ENCODE measurements around the gene MYO1E. TPM values are rescaled to one million over a fixed set of nuclear protein-coding genes. Genes with fewer than 3 reads are reported as not detected.

Gene MYO1E
- total and polyA plus RNA-seq, 2 of the 4 experiments (the other 2 are of a cell fraction), result 13.4 to 37.3 TPM

DNA sequence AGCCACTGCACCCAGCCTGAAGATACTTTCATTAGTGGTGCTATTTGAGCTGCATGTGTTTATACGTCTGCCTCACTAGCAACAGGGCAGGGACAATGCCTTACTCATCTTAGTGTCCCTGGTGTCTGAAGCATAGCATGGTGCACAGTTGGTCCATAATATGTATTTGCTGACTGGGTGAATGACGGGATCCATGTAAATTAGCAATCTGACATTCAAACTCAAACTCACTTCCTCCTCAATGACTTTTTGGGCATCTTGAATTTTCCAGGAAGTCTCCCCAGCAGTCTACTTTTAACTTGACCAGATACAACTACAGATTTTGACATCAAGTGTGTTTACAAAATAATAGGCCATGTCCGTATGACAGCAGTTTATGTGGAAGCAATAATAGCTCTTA is 169.0 kb downstream of the MYO1E start:
- Histone ChIP-seq H2BK20ac (ENCODE audit: low read depth, low read length) (no peak overlapping the region), H3K36me3 (ENCODE audit: control insufficient read depth, insufficient read depth, low read length) (peaks cover 32% of the 10 kb centered on the region), H3K9me3 (ENCODE audit: control insufficient read depth, insufficient read depth, low read length) (no peaks in the 10 kb centered on the region), H3K23ac (ENCODE audit: low read depth, low read length) (no peak overlapping the region), H3K9me1 (ENCODE audit: insufficient read depth, low read length) (peaks cover 16% of the 10 kb centered on the region), H4K91ac (ENCODE audit: insufficient read depth, low read depth, low read length) (no peak overlapping the region), H2AK9ac (replicated peaks; ENCODE audit: low read depth, low read length, poor library complexity) (no peak overlapping the region), H3K56ac (ENCODE audit: extremely low read depth, insufficient read depth, low read length) (no peak overlapping the region), H3K79me1 (ENCODE audit: low read depth in 1 of 2, low read length in 2 of 2) (peaks cover 7 to 12% of the 10 kb centered on the region in 2 experiments; a peak in 3 of 4 replicates), H2AK5ac (ENCODE audit: low read depth, low read length) (no peak overlapping the region), H2BK15ac (ENCODE audit: low read depth, low read length) (no peak overlapping the region), H3K18ac (ENCODE audit: low read depth, low read length) (no peak overlapping the region), H2AFZ (replicated peaks; ENCODE audit: low read length, poor library complexity) (no peak overlapping the region), H3K4me3 (ENCODE audit: insufficient read depth, low read depth, low read length) (no peak overlapping the region), H4K20me1 (ENCODE audit: insufficient read depth, low read length) (no peaks in the 10 kb centered on the region), H3K27me3 (ENCODE audit: control insufficient read depth, insufficient read depth, low read length) (no peaks in the 10 kb centered on the region), H2BK120ac (ENCODE audit: low read depth, low read length) (no peak overlapping the region), H3K9ac (ENCODE audit: low read depth, low read length) (no peak overlapping the region), H4K5ac (ENCODE audit: low read depth, low read length) (no peak overlapping the region), H3K4ac (ENCODE audit: low read depth, low read length) (no peak overlapping the region), H4K8ac (ENCODE audit: low read depth in 2 of 2, low read length in 2 of 2) (no peak overlapping the region), H3K14ac (replicated peaks; ENCODE audit: low read depth, low read length) (no peak overlapping the region), H3K4me1 (ENCODE audit: control insufficient read depth, insufficient read depth, low read length) (peaks cover 5% of the 10 kb centered on the region), H2BK5ac (ENCODE audit: low read depth, low read length, poor library complexity, severe bottlenecking) (no peak overlapping the region), H3K27ac (ENCODE audit: insufficient read depth, low read length) (no peak overlapping the region), H3K4me2 (ENCODE audit: low read depth, low read length) (no peak overlapping the region)
- TF ChIP-seq NFE2L2 (IDR thresholded peaks at IDR 0.05; ENCODE audit: low read depth, low read length) (no peak), SMC3 (IDR thresholded peaks at IDR 0.05; ENCODE audit: low read depth, low read length) (no peak), RCOR1 (IDR thresholded peaks at IDR 0.05; ENCODE audit: insufficient replicate concordance, low read length) (no peak), MAFK (IDR thresholded peaks at IDR 0.05; ENCODE audit: low read depth, low read length) (no peak), RAD21 (IDR thresholded peaks at IDR 0.05; ENCODE audit: low read length) (no peak)
- TF ChIP-seq, protein P1, sequence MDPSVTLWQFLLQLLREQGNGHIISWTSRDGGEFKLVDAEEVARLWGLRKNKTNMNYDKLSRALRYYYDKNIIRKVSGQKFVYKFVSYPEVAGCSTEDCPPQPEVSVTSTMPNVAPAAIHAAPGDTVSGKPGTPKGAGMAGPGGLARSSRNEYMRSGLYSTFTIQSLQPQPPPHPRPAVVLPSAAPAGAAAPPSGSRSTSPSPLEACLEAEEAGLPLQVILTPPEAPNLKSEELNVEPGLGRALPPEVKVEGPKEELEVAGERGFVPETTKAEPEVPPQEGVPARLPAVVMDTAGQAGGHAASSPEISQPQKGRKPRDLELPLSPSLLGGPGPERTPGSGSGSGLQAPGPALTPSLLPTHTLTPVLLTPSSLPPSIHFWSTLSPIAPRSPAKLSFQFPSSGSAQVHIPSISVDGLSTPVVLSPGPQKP (IDR thresholded peaks at IDR 0.05; ENCODE audit: borderline replicate concordance, low read depth, low read length), result no peak
- DNase-seq, result no peak
- ATAC-seq (ENCODE audit: low read depth), result no peak
- intact Hi-C loops (cut with micrococcal nuclease) (no loop called here), in situ Hi-C loops (cut with MboI; ENCODE audit: low sequenced_read_pairs) (no loop called here), dilution Hi-C loops (cut with HindIII; ENCODE audit: low sequenced_read_pairs, unreplicated experiment) (no loop called here)
- 80% methylated on average over 1 of the region's 3 CpGs; no CpG with 5 or more reads in 1 of the 2 experiments for WGBS, 2 experiments (ENCODE audit: extremely low coverage in 2 of 2, insufficient read length in 1 of 2)
- no TSS peak for BruUV-seq (replicated peaks)
- POLR2A ChIA-PET (ENCODE audit: unreplicated experiment), result no interaction called here
- CTCF ChIA-PET, result no interaction called here

Data from IMR-90 (cell line).